Dendritic cell treated with granulocyte-macrophage colony-stimulating factor and Interleukin-4, amounts not matched to agents 40 ng/mL and 50 ng/mL, for 4 days (primary cell): Measurements from ENCODE around the gene UFSP1.

Source experiments
- H3K27ac Mint-ChIP-seq: one replicate; pipeline ENCODE4 v1.8.0; 2022; ENCODE audit warnings: mild to moderate bottlenecking, mixed read lengths
- H3K27me3 Mint-ChIP-seq: one replicate; pipeline ENCODE4 v1.8.0; 2022; ENCODE audit warnings: mild to moderate bottlenecking, mixed read lengths
- H3K36me3 Mint-ChIP-seq: one replicate; pipeline ENCODE4 v1.8.0; 2022; ENCODE audit warnings: low read depth, mixed read lengths
- H3K4me1 Mint-ChIP-seq: one replicate; pipeline ENCODE4 v1.8.0; 2022; ENCODE audit warnings: low read depth, mixed read lengths
- H3K4me3 Mint-ChIP-seq: one replicate; pipeline ENCODE4 v1.8.0; 2022; ENCODE audit warnings: mild to moderate bottlenecking, moderate library complexity, mixed read lengths
- H3K9me3 Mint-ChIP-seq: one replicate; pipeline ENCODE4 v1.8.0; 2022; ENCODE audit warnings: mixed read lengths
- intact Hi-C: fragments of 100-400 bp; cut with micrococcal nuclease; formaldehyde crosslinking; loops from one replicate; pipeline ENCODE4 v1.15.0; 2022

UFSP1 gene

DNA sequence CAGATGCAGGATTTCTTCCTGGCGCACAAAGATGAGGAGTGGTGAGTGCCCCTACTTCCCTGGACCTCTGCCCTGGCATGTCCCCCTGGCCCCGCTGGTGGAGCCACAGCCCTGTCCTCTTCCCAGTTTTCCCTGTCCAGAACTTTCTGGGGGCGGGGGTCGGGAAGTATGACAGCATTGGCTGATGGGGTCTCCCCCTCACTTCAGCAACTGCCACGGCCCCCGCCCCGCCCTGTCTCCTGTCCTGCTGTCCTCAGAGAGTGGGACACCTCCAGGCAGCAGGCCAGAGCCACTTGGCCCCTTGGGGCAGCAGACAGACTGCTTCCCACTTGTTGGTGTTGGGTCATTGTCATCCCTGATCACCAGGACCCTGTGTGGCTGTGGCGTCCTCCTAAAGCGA is 7.3 kb downstream of the UFSP1 start:
- H3K4me1 Mint-ChIP-seq, result peaks cover 50% of the 10 kb centered on the region
- no peak overlapping the region for H3K27ac Mint-ChIP-seq
- no peaks in the 10 kb centered on the region for H3K27me3 Mint-ChIP-seq
- H3K36me3 Mint-ChIP-seq, result peaks cover 99% of the 10 kb centered on the region
- H3K4me3 Mint-ChIP-seq, result no peak overlapping the region
- H3K9me3 Mint-ChIP-seq, result no peaks in the 10 kb centered on the region
- intact Hi-C loops, result no loop called here

DNA sequence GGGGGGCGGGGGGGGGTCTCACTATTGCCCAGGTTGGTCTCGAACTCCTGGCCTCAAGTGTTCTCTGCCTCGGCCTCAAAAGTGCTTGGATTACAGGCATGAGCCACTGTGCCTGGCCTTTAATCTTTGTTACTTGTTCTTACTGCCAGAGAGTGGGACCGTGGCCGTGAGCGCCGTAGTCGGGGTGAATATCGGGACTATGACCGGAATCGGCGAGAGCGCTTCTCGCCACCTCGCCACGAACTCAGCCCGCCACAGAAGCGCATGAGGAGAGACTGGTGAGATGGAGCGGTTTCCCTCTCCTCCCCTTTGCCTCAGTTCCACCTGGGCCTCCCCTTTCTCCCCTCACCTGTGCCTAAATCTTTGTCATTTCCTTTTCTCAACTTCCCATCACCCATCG is 8.4 kb downstream of the UFSP1 start:
- Mint-ChIP-seq H3K36me3 (peaks cover 98% of the 10 kb centered on the region), H3K27me3 (no peaks in the 10 kb centered on the region), H3K9me3 (no peaks in the 10 kb centered on the region), H3K4me3 (no peak overlapping the region), H3K4me1 (peaks cover 48% of the 10 kb centered on the region), H3K27ac (no peak overlapping the region)
- intact Hi-C loops, result no loop called here

DNA sequence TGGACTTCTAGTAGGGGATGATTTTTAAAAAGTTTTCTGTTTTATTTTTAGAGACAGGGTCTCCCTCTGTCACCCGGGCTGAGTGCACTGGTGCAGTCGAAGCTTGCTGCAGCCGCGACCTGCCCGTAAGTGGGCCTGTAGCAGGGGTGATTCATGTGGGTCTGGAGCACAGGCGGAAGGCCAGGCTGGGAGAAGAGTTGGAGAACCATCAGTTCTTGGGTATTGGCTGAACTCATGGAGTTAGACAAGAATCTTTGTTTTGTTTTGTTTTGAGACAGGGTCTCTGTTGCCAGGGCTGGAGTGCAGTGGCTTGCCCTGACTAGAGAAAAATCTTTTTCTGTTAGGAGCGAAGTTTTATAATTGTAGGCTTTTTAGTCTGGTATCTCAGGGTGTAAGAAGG is 8.9 kb downstream of the UFSP1 start:
- no peaks in the 10 kb centered on the region for H3K27me3 Mint-ChIP-seq
- H3K4me3 Mint-ChIP-seq, result no peak overlapping the region
- no peak overlapping the region for H3K27ac Mint-ChIP-seq
- peaks cover 96% of the 10 kb centered on the region for H3K36me3 Mint-ChIP-seq
- intact Hi-C loops, result no loop called here
- no peaks in the 10 kb centered on the region for H3K9me3 Mint-ChIP-seq
- H3K4me1 Mint-ChIP-seq, result peaks cover 48% of the 10 kb centered on the region

DNA sequence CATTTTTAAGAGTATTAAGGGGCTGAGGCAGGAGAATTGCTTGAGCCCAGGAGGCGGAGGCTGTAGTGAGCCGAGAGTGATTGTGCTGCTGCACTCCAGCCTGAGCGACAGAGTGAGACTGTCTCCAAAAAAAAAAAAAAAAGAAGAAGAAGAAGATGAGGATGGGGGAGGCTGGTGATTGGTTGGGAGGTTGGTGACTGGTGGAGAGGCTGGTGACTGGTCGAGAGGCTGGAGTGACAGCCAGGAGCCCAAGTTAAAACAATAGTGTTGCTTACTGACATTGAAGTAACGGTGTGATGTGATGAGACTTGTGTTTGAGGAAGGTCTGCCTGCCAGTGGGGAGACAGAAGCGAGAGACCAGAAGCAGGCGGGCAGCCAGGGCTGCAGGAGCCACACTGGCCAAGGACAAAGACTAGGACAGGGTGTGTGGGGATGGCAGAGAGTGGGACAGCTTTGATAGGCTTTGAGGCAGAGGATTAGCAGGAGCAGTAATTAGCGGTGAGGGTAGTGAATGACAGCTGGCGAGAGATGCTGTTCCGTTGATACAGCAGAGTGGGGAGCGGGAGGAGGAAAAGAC is 9.7 kb downstream of the UFSP1 start:
- H3K27ac Mint-ChIP-seq, result peak overlapping the region; percentile 5
- intact Hi-C loops, result no loop called here
- no peak overlapping the region for H3K4me3 Mint-ChIP-seq
- no peaks in the 10 kb centered on the region for H3K27me3 Mint-ChIP-seq
- peaks cover 96% of the 10 kb centered on the region for H3K36me3 Mint-ChIP-seq
- H3K9me3 Mint-ChIP-seq, result no peaks in the 10 kb centered on the region
- H3K4me1 Mint-ChIP-seq, result peaks cover 40% of the 10 kb centered on the region

GRCh38 chr7:100878685-100879084 is 10.8 kb downstream of the UFSP1 start:
- Mint-ChIP-seq H3K4me1 (peaks cover 38% of the 10 kb centered on the region), H3K27me3 (no peaks in the 10 kb centered on the region), H3K4me3 (no peak overlapping the region), H3K27ac (no peak overlapping the region), H3K9me3 (no peaks in the 10 kb centered on the region), H3K36me3 (peaks cover 96% of the 10 kb centered on the region)
- intact Hi-C loops, result no loop called here

- Mint-ChIP-seq H3K27ac (no peak overlapping the region), H3K4me3 (no peak overlapping the region), H3K27me3 (no peaks in the 10 kb centered on the region), H3K9me3 (no peaks in the 10 kb centered on the region), H3K4me1 (peaks cover 38% of the 10 kb centered on the region), H3K36me3 (peaks cover 96% of the 10 kb centered on the region)
- intact Hi-C loops, result no loop called here
Observed at GRCh38 chr7:100878013-100878412, 11.5 kb downstream of the UFSP1 start.

GRCh38 chr7:100875356-100875751 is 14.2 kb downstream of the UFSP1 start:
- H3K27ac Mint-ChIP-seq, result peak overlapping the region; percentile 94
- peaks cover 96% of the 10 kb centered on the region for H3K36me3 Mint-ChIP-seq
- no peaks in the 10 kb centered on the region for H3K27me3 Mint-ChIP-seq
- intact Hi-C loops, result loop anchor here (1.0 kb wide), 1 partner anchor 12 kb away; no protein-coding TSS in a partner anchor
- H3K4me3 Mint-ChIP-seq, result peak overlapping the region; percentile 97
- H3K9me3 Mint-ChIP-seq, result no peaks in the 10 kb centered on the region
- peaks cover 54% of the 10 kb centered on the region for H3K4me1 Mint-ChIP-seq

DNA sequence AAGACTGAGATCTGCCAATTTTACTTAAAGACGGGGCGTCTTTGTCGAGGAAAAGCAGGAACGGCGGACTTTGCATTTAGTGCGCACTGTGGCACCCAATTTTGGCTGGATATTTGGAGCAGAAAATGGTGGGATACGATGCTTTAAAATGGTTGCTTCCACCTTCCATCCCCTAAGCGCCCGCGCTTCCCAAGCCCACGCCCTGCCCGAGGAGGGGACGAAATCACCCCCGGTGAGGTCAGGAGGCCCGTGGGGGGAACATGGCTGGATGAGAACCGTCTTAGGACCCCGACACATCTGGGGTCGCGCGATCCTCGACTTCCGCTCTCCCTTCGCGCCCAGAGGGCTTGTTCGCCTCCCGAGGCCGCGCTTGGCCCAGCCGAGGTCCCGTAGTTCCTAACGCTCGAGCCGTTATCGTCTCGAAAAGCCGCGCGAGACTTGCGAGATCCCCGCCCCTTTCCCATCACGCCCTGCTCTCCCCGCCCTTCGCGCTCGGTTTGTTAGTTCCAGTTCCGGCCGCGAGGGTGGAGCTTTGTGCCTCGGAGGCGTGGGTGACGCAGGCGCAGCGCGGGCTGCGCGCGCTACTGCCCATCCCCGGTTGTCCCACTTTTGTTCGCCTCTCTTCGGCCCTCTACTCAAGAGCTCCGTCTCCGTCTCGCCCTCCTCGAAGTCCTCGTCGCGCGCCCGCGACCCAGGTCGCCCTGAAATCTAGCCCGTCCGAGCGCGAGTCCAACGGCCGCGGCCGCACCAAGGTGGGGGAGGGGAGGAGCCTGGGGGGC is 14.7 kb downstream of the UFSP1 start, which contains the start of gene SRRT:
TSS of gene SRRT (plus strand) at position 527 of the 779 bp plus-strand sequence. CDS start 488 bp downstream, outside the sequence.
- peaks cover 94% of the 10 kb centered on the region for H3K36me3 Mint-ChIP-seq
- H3K4me1 Mint-ChIP-seq, result peaks cover 55% of the 10 kb centered on the region
- H3K27ac Mint-ChIP-seq, result peak within 1 kb of the TSS; percentile 94
- H3K27me3 Mint-ChIP-seq, result no peaks in the 10 kb centered on the region
- intact Hi-C loops, result loop anchor here (1.0 kb wide), 1 partner anchor 13 kb away; no protein-coding TSS in a partner anchor
- H3K4me3 Mint-ChIP-seq, result peak within 1 kb of the TSS; percentile 97
- H3K9me3 Mint-ChIP-seq, result no peaks in the 10 kb centered on the region

GRCh38 chr7:100874300-100874576 is 15.3 kb downstream of the UFSP1 start:
- peak overlapping the region; percentile 97 for H3K4me3 Mint-ChIP-seq
- H3K27me3 Mint-ChIP-seq, result no peaks in the 10 kb centered on the region
- H3K9me3 Mint-ChIP-seq, result no peaks in the 10 kb centered on the region
- intact Hi-C loops, result no loop called here
- peaks cover 51% of the 10 kb centered on the region for H3K4me1 Mint-ChIP-seq
- H3K27ac Mint-ChIP-seq, result peak overlapping the region; percentile 94
- peaks cover 90% of the 10 kb centered on the region for H3K36me3 Mint-ChIP-seq

- peaks cover 90% of the 10 kb centered on the region for H3K36me3 Mint-ChIP-seq
- intact Hi-C loops, result no loop called here
- H3K9me3 Mint-ChIP-seq, result no peaks in the 10 kb centered on the region
- no peaks in the 10 kb centered on the region for H3K27me3 Mint-ChIP-seq
- H3K4me1 Mint-ChIP-seq, result peaks cover 56% of the 10 kb centered on the region
- peak overlapping the region; percentile 97 for H3K4me3 Mint-ChIP-seq
- peak overlapping the region; percentile 94 for H3K27ac Mint-ChIP-seq
Observed at GRCh38 chr7:100873599-100874299, 15.8 kb downstream of the UFSP1 start.

GRCh38 chr7:100867776-100868485 is 21.6 kb downstream of the UFSP1 start:
- intact Hi-C loops, result loop anchor here (2.0 kb wide), 1 partner anchor 15 kb away; the partner anchor contains the start of gene SLC12A9
- no peaks in the 10 kb centered on the region for H3K9me3 Mint-ChIP-seq
- peaks cover 84% of the 10 kb centered on the region for H3K36me3 Mint-ChIP-seq
- H3K4me1 Mint-ChIP-seq, result peaks cover 70% of the 10 kb centered on the region
- no peaks in the 10 kb centered on the region for H3K27me3 Mint-ChIP-seq
- H3K27ac Mint-ChIP-seq, result peak overlapping the region; percentile 91
- H3K4me3 Mint-ChIP-seq, result peak overlapping the region; percentile 88

GRCh38 chr7:100867040-100867775 is 22.3 kb downstream of the UFSP1 start, which contains the start of gene TRIP6:
Gene TRIP6 (plus strand): TSS chr7:100867387. CDS start chr7:100867498, 111 bp downstream.
- H3K27ac Mint-ChIP-seq, result peak within 1 kb of the TSS; percentile 91
- peaks cover 84% of the 10 kb centered on the region for H3K36me3 Mint-ChIP-seq
- intact Hi-C loops, result loop anchor here (2.0 kb wide), 1 partner anchor 14 kb away; the partner anchor contains the start of gene SLC12A9
- H3K27me3 Mint-ChIP-seq, result no peaks in the 10 kb centered on the region
- H3K4me3 Mint-ChIP-seq, result peak within 1 kb of the TSS; percentile 88
- H3K9me3 Mint-ChIP-seq, result no peaks in the 10 kb centered on the region
- peaks cover 78% of the 10 kb centered on the region for H3K4me1 Mint-ChIP-seq

GRCh38 chr7:100866729-100867039 is 22.8 kb downstream of the UFSP1 start:
- H3K4me1 Mint-ChIP-seq, result peaks cover 80% of the 10 kb centered on the region
- H3K4me3 Mint-ChIP-seq, result peak overlapping the region; percentile 88
- H3K27ac Mint-ChIP-seq, result peak overlapping the region; percentile 91
- H3K27me3 Mint-ChIP-seq, result no peaks in the 10 kb centered on the region
- intact Hi-C loops, result loop anchor here (2.0 kb wide), 1 partner anchor 14 kb away; the partner anchor contains the start of gene SLC12A9
- H3K36me3 Mint-ChIP-seq, result peaks cover 84% of the 10 kb centered on the region
- H3K9me3 Mint-ChIP-seq, result no peaks in the 10 kb centered on the region
